Epithelial cell of prostate (primary cell): ENCODE measurements around the gene CD24.
"Not testable (repeated sequence)": the region's sequence is repeated elsewhere in the genome, so short reads cannot be mapped to it uniquely, and the experiment has no call there.

Source experiments
- DNase-seq: peaks from one replicate; pipeline ENCODE4 v3.0.0-alpha.2; 2011; ENCODE audit warnings: low read depth, low spot score
- H3K27ac ChIP-seq: fragments of 450-650 bp; 2 replicates; pipeline ENCODE4 v1.5.1; 2017; ENCODE audit warnings: mild to moderate bottlenecking

Gene CD24

GRCh38 chr6:106974336-106974998 is at the start of gene CD24:
CD24 (minus strand) TSS chr6:106974729; CDS start chr6:106974646, 83 bp downstream.
- H3K27ac ChIP-seq: peak within 1 kb of the TSS; percentile 88
- no peak for DNase-seq

- no peak for DNase-seq
- peak overlapping the region; percentile 59 for H3K27ac ChIP-seq
These were observed 47.1 kb upstream of the CD24 start for GRCh38 chr6:107021446-107022185.

- H3K27ac ChIP-seq: no peak overlapping the region
- no peak for DNase-seq
These were observed 45.7 kb upstream of the CD24 start for GRCh38 chr6:107020239-107020638.

- not testable (repeated sequence) for DNase-seq, H3K27ac ChIP-seq
These were observed 45.1 kb upstream of the CD24 start for GRCh38 chr6:107019628-107020027.

GRCh38 chr6:107019047-107019446 is 44.5 kb upstream of the CD24 start:
- DNase-seq: no peak
- no peak overlapping the region for H3K27ac ChIP-seq

DNA sequence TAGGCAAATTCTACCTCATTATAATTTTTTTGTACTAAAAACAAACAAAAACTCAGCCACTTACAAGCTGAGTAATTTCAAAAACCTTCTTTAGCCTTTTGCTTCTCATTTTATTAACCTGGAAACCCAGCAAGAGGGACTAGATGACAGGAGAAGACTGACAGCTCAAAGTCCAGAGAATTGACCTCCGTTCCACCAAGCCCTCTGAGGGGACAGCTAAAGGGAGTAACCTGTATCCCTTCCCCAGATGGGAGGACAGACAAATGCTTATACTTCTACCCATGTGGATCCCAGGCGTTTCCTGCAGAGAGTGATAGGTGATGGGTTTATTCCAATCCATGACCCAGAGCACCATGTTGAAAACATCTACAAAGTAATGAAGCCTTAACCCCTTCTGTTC is 35.0 kb upstream of the CD24 start:
- no peak overlapping the region for H3K27ac ChIP-seq
- DNase-seq: no peak

DNA sequence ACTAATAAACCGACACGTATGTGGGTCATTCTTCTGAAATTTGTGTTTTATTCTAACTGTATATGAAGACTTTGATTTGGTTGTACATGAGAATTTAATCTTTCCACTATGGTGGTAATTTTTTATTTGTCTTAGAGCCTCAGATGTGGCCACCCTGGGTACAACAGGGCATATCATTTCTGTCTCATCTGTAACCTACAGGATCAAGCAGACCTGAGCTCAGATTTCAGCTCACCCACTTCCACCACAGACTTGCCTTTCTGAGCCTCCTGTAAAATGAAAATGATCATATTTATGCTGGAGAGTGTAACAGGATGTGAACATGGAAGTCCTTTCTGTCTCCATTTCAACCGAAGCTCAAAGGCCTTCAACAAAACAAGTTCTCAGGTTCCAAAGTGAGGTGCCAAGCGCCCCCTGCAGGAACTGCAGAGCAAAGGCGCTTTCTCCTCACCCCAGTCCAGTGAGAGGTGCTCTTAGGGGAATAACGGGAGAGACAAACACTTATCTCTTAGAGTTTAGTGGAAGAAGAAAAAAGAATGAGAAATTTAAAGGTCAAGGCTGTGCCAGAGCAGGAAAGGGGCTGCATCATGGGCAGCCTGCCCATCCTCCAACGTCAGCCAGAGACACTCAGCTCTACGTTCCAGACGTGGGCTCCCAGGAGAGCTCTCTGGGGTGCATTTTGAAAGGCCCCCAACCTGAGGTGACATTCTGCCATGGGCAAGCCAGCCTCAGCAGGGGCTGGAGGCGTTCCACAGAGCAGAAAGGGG is 23.0 kb upstream of the CD24 start:
- no peak overlapping the region for H3K27ac ChIP-seq
- no peak for DNase-seq

DNA sequence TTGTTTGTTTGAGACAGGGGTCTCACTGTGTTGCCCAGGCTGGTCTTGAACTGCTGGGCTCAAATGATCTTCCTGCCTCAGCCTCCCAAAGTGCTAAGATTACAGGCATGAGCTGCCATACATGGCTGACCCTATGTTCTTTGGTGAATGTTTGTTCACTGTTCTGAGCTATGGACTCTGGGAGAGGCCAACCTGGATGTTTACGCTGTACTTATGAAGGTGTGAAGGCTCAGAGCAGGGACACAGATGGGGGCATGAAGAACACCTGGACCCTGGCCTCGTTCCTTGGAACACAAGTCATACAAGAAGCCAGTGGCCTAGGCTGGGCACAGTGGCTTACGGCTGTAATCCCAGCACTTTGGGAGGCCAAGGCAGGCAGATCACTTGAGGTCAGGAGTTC is 21.1 kb upstream of the CD24 start:
- DNase-seq: no peak

GRCh38 chr6:106989737-106990136 is 15.2 kb upstream of the CD24 start:
- DNase-seq, H3K27ac ChIP-seq: not testable (repeated sequence)

More for the DNA sequence above, 21.1 kb upstream of the CD24 start:
- H3K27ac ChIP-seq: no peak overlapping the region

DNA sequence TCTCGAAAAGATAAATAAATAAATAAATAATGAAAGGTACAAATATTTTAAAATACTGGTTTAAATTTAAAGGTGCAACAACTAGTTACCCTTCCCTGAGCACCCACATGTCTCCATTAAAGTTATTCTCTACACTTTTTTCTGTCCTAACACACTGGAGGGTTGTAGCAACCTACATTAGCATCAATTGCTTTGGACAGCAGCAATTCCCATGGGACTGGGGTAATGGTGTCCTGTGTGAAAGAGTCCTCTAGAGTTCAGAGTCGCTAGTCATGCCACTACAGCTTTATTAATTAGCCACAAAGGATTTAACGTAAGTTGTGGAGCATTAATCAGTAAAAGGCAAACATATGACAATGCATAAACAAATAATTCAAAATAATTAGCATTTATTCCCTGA is 14.1 kb upstream of the CD24 start:
- DNase-seq: no peak
- H3K27ac ChIP-seq: no peak overlapping the region

GRCh38 chr6:106981926-106982325 is 7.4 kb upstream of the CD24 start:
- no peak overlapping the region for H3K27ac ChIP-seq
- DNase-seq: no peak

DNA sequence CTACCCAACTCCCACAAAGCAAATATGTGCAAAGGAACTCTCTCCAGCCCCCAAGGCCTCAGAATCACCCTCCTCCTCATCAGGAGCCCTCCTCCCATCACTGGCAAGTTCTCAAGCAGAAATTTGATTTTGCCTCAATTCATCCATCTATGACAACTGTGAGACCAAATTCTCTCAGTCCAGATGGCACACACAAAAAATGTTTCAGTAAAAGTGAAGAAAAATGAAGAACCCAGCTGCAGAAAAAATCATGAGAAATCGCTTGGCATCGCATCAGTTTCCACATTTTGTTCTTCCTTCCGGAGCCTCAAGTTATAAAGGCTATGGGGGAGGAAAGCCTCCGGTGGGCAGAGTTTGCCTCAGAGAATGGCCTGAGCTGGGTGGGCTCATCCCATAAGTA is 6.4 kb upstream of the CD24 start:
- no peak overlapping the region for H3K27ac ChIP-seq
- no peak for DNase-seq

DNA sequence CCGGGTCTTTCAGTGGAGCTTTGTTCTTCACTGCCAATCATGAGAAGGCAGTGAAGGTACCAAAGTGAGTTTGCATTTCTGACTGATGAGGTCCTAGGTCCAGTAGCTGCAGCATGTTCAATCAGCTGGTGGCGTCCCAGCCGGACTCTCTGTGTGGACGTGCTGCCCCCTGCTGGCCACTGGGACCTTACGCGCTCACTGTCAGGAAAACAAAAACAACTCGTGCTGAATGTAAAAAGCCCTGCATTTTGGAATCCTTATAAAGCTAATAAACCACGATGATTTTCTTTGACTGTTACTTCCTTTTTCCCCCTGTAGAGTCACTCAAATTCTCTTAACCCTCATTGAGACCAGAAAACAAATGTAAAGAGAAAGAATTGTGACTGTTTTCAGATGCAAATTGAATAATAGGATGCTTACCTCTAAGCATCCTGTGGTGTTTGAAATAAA is 4.9 kb upstream of the CD24 start:
- H3K27ac ChIP-seq: no peak overlapping the region
- DNase-seq: no peak

GRCh38 chr6:106977246-106977645 is 2.7 kb upstream of the CD24 start:
- no peak overlapping the region for H3K27ac ChIP-seq
- no peak for DNase-seq

DNA sequence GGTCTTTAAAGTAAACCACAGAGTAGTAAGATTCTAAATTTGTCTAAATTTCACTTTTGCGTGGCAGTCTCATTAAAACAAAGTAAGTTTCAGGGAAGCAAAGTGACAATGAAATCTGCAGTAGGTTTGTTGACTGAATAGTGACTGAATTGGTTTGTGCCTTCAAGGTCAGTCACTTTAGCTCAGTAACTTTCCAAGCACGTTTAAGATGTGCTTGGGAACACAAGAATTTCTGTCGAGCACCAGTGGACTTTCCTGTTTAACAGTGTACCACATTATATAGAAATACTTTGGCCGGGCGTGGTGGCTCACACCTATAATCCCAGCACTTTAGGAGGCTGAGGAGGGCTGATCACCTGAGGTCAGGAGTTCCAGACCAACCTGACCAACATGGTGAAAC is 1.7 kb upstream of the CD24 start:
- no peak for DNase-seq
- peak overlapping the region; percentile 88 for H3K27ac ChIP-seq

DNA sequence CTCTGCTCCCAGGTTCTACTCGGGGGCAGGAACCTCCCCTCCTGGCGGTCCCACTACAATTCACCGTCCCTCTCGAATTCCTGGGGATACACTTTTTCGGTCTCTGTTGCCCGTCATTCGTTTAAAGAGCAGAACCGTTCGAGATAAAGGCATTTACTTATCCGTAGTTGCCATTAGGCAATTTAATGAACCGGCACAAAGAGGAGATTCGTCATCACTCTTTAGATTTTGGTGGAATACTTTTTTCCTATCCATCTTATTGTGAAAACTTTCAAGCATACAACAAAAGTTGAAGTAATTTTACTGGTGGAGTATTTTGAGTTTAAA is 1.2 kb upstream of the CD24 start:
- DNase-seq: no peak
- H3K27ac ChIP-seq: peak overlapping the region; percentile 88

DNA sequence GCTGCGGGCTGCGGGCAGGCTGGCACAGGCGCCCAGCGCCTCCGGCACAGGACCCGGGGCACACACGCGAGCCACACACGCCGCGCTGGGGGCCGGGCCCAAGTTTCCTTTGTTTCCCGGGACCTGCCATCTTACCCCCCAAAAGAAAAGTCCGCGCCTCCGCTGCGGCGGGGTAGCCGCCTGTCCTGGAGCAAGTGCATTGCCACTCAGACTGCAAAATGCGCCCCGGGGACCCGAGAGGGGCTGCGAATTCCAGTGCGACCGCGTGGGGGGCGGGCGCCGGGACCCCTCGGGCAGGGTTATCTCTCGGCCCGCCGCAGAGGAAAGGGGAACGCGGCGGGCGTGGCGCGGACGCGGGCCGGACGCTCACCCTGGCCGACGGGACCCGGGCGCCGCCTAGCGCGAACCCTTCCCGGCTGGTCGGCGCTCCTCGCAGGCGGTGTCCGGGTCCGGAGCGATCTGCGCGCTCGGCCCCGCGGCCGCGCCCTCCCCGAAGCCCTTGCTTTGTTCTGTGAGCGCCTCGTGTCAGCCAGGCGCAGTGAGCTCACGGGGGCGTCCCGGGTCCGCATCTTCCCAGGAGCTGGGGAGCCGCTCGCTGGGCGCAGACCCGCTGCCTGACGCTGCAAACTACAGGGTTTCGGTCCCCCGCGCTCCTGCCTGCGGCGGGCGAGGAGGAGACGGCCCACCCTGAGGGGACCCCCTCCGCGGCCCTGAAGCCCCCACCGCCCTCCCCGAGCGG is 639 bp upstream of the CD24 start:
- H3K27ac ChIP-seq: peak overlapping the region; percentile 88
- DNase-seq: no peak

DNA sequence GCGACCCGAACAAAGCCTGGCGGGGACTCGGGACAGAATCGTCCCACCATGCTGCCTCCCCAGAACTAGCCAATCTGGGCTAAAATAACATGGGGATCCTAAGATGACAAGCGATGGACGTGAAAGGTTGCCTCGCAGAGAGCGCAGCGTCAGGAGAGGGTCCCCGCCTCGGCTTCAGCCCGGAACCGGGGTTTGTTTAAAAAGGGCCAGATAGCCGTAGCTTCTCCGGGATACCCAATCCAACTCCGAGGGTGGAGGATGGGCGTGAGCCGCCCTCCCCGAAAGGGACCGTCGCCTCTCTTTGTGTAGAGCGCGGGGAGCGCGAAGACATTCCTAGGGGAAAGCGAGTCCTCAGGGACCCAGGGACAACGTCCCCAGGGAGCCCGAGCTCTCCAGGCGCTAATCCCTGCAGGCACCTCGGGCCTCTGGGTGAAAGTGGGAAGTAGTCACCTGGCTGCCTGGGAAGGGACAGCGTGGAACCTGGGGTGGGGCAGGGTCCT is 643 bp downstream of the CD24 start:
- DNase-seq: no peak
- peak overlapping the region; percentile 88 for H3K27ac ChIP-seq

DNA sequence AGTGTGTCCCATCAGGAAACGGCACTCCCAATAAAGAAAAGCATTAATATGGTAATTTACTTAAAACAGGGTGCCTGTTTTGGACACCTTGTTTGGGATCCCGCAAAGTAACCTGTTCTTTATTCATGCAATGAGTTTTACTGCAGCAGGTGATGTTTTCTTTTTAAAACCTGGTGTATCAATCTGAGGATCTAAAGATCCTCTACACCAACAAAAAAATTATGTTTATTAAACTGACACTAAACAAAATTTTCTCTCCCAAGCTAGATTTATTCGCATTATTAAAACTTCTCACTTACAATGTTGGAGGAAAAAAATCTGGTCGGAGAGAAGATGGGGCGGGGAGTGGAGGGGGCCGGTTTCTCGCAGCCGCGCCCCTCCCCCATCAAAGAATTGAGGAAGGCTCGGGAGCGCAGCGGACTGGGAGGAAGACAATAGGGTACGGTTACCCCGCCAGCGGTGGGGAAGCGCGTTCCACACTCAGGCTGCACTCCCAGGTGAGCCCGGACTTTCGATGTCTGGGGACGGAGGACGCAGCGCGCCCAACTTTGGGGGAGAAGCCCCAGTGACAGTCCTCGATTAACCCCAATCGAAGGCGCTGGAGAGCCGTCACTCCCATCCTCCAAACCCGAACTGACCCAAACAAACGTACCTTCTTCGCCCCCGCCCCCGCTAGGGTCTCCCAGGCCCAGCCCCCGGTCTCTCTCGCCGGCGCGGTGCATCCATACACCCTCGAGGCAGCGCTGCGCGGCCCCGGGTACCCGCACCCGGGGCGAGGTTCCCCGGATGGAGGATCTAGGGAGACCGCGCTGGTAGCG is 1.3 kb downstream of the CD24 start:
- peak overlapping the region; percentile 88 for H3K27ac ChIP-seq
- no peak for DNase-seq

DNA sequence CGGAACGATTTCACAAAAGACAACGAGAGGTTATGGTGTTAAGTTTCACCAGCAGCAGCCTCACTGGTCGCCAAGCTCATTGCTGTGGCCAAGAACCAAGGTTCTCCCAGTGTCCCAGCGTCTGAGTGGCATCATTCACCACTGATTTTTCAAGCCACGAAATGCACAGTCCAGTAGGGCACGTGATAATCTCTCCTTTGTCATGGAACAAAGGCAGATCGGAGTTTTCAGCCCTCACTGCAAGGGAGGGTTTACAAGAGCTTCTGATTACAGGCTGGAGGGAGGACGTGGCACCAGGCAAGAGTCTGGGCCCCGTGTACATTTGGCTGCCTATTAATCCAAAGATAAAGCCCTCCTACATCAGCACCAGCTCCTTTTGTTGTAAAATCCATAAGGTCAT is 2.0 kb downstream of the CD24 start:
- DNase-seq: no peak

More for the DNA sequence above, 2.0 kb downstream of the CD24 start:
- H3K27ac ChIP-seq: peak overlapping the region; percentile 88
